ENCODE data around the gene CTNNBIP1.

DNA sequence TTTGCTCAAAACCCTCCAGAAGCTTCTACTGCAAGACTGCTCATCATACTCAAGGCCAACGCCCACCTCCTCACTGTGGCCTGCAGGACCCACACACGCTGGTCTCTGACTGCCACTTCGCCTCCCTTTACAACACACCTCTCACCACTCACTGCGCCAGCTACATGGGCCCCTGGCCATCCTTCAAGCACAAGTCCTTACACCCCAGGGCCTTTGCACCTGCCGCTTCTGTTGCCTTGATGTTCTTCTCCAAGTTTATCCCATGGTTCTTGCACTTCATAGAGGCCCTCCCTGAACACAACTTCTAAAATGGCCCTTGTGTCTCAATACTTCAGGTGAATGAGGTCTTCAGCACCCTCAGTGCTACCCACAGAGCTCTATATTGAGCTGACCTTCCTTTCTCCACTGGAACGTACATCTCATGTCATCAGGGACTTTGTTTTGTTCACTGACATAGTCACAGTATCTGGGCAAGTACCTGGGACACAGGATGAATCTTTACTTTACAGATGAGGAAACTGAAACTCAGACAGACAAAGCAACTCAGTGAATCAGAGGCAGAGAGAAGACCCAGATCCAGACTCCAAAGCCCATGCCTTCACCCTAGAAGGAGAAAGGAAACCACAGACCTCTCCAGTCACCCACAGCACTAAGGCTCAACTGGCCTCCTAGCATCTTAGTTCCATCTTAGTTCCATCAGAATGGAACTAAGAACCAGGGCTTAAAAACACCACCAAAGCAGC lies 51.6 kb downstream of the CTNNBIP1 start:
- TF ChIP-seq, protein P1, sequence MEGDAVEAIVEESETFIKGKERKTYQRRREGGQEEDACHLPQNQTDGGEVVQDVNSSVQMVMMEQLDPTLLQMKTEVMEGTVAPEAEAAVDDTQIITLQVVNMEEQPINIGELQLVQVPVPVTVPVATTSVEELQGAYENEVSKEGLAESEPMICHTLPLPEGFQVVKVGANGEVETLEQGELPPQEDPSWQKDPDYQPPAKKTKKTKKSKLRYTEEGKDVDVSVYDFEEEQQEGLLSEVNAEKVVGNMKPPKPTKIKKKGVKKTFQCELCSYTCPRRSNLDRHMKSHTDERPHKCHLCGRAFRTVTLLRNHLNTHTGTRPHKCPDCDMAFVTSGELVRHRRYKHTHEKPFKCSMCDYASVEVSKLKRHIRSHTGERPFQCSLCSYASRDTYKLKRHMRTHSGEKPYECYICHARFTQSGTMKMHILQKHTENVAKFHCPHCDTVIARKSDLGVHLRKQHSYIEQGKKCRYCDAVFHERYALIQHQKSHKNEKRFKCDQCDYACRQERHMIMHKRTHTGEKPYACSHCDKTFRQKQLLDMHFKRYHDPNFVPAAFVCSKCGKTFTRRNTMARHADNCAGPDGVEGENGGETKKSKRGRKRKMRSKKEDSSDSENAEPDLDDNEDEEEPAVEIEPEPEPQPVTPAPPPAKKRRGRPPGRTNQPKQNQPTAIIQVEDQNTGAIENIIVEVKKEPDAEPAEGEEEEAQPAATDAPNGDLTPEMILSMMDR (IDR thresholded peaks at IDR 0.05; ENCODE audit: poor library complexity, severe bottlenecking) = no peak
- TF ChIP-seq MXI1 (conservative IDR thresholded peaks at IDR 0.05; ENCODE audit: poor library complexity, severe bottlenecking) (no peak), POLR2AphosphoS5 (IDR thresholded peaks at IDR 0.05) (no peak)
- TF ChIP-seq, protein P2, sequence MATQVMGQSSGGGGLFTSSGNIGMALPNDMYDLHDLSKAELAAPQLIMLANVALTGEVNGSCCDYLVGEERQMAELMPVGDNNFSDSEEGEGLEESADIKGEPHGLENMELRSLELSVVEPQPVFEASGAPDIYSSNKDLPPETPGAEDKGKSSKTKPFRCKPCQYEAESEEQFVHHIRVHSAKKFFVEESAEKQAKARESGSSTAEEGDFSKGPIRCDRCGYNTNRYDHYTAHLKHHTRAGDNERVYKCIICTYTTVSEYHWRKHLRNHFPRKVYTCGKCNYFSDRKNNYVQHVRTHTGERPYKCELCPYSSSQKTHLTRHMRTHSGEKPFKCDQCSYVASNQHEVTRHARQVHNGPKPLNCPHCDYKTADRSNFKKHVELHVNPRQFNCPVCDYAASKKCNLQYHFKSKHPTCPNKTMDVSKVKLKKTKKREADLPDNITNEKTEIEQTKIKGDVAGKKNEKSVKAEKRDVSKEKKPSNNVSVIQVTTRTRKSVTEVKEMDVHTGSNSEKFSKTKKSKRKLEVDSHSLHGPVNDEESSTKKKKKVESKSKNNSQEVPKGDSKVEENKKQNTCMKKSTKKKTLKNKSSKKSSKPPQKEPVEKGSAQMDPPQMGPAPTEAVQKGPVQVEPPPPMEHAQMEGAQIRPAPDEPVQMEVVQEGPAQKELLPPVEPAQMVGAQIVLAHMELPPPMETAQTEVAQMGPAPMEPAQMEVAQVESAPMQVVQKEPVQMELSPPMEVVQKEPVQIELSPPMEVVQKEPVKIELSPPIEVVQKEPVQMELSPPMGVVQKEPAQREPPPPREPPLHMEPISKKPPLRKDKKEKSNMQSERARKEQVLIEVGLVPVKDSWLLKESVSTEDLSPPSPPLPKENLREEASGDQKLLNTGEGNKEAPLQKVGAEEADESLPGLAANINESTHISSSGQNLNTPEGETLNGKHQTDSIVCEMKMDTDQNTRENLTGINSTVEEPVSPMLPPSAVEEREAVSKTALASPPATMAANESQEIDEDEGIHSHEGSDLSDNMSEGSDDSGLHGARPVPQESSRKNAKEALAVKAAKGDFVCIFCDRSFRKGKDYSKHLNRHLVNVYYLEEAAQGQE (IDR thresholded peaks at IDR 0.05; ENCODE audit: borderline replicate concordance) = no peak
